ENCODE results near the gene SGF29.
"Not testable (repeated sequence)": the region's sequence is repeated elsewhere in the genome, so short reads cannot be mapped to it uniquely, and the experiment has no call there.

Gene SGF29

GRCh38 chr16:28553776-28554633 is at the start of gene SGF29:
SGF29 (plus strand) TSS chr16:28553920; CDS start chr16:28581070, 27,150 bp downstream.
- DNase-seq, result peak; percentile 58 to 97 (median 88)

- DNase-seq, result no peak
Observed at GRCh38 chr16:28504707-28505404, 48.9 kb upstream of the SGF29 start.

- DNase-seq, result no peak
Observed at GRCh38 chr16:28505489-28506137, 48.1 kb upstream of the SGF29 start.

GRCh38 chr16:28511031-28511430 is 42.7 kb upstream of the SGF29 start:
- DNase-seq, result no peak

GRCh38 chr16:28511801-28512789 is 41.6 kb upstream of the SGF29 start:
- no peak for DNase-seq

GRCh38 chr16:28513484-28514181 is 40.1 kb upstream of the SGF29 start:
- DNase-seq, result no peak

- DNase-seq, result no peak
Observed at GRCh38 chr16:28514246-28514645, 39.5 kb upstream of the SGF29 start.

GRCh38 chr16:28520672-28521071 is 33.0 kb upstream of the SGF29 start:
- DNase-seq, result no peak

- no peak for DNase-seq
Observed at GRCh38 chr16:28521436-28521835, 32.3 kb upstream of the SGF29 start.

GRCh38 chr16:28522792-28523191 is 30.9 kb upstream of the SGF29 start:
- no peak for DNase-seq

GRCh38 chr16:28524681-28525171 is 29.0 kb upstream of the SGF29 start:
- no peak for DNase-seq

- no peak for DNase-seq
Observed at GRCh38 chr16:28526201-28527099, 27.3 kb upstream of the SGF29 start.

GRCh38 chr16:28527100-28527785 is 26.5 kb upstream of the SGF29 start:
- DNase-seq, result not testable (repeated sequence)

- no peak for DNase-seq
Observed at GRCh38 chr16:28527985-28528384, 25.7 kb upstream of the SGF29 start.

- DNase-seq, result no peak
Observed at GRCh38 chr16:28528463-28528867, 25.3 kb upstream of the SGF29 start.

- DNase-seq, result no peak
Observed at GRCh38 chr16:28529124-28529523, 24.6 kb upstream of the SGF29 start.

GRCh38 chr16:28531777-28532744 is 21.7 kb upstream of the SGF29 start:
- peak in 12 of 51 donors; percentile 3 to 41 (median 18) for DNase-seq

All from hypothalamus (tissue), 51 donors.